Endothelial cell of umbilical vein (primary cell): ENCODE results near the gene NRXN3. TPM values are rescaled to one million over a fixed set of nuclear protein-coding genes. Genes with fewer than 3 reads are reported as not detected.

Experiments used
- BruUV-seq: library from RNA; stranded (reverse); fragments of 400-500 nt; replicated peaks from 2 replicates; lab custom pipeline; 2021; lab: Mats Ljungman, UMichigan
- CTCF ChIA-PET: fragments of 300-600, 350-600 bp; sonication (Branson Sonifier 250); formaldehyde crosslinking; loops from one replicate; lab custom pipeline; 2021; ENCODE audit warnings: antibody characterized with exemption, inconsistent platforms; lab: Charles Lee
- POLR2A ChIA-PET: fragments of 300-600, 350-600 bp; sonication (Branson Sonifier 250); formaldehyde crosslinking; loops from one replicate; lab custom pipeline; 2021; ENCODE audit warnings: antibody characterized with exemption, inconsistent platforms; lab: Charles Lee
- DNase-seq: peaks from one replicate; pipeline ENCODE4 v3.0.0-alpha.2; 2011; ENCODE audit warnings: low read depth, low spot score
- FAIRE-seq: peaks from 2 replicates; lab custom pipeline; 2011; peaks lifted over from hg19 to GRCh38; lab: Jason Lieb, UNC
- H2AFZ ChIP-seq: 2 replicates; pipeline ENCODE4 v1.6.0; 2012; ENCODE audit warnings: low read depth, low read length, control low read depth, inconsistent platforms
- H3K27ac ChIP-seq: 2 replicates; pipeline ENCODE4 v1.5.1; 2011; ENCODE audit warnings: low read depth, mild to moderate bottlenecking, control low read depth, low read length, moderate library complexity; ENCODE audit not compliant: insufficient read depth
- H3K27me3 ChIP-seq, 2 experiments: 2 replicates each; pipeline versions ENCODE4 v1.6.0 to v1.6.1; 2011; ENCODE audit warnings: low read length in 2 of 2, mixed read lengths in 1 of 2; ENCODE audit not compliant: control insufficient read depth in 2 of 2, insufficient read depth in 2 of 2
- H3K36me3 ChIP-seq, 2 experiments: 2 replicates in 1 of 2; 3 replicates in 1 of 2; pipeline ENCODE4 v1.5.1; 2011; ENCODE audit warnings: low read length in 2 of 2, mild to moderate bottlenecking in 1 of 2, moderate library complexity in 1 of 2; ENCODE audit not compliant: control insufficient read depth in 2 of 2, insufficient read depth in 2 of 2; ENCODE audit errors: extremely low read depth in 1 of 2
- H3K4me1 ChIP-seq: 3 replicates; pipeline ENCODE4 v1.5.1; 2011; ENCODE audit warnings: mild to moderate bottlenecking, low read length; ENCODE audit not compliant: control insufficient read depth, insufficient read depth; ENCODE audit errors: extremely low read depth
- H3K4me2 ChIP-seq: 2 replicates; pipeline ENCODE4 v1.6.1; 2011; ENCODE audit warnings: low read length, control low read depth, mixed read lengths; ENCODE audit not compliant: insufficient read depth
- H3K4me3 ChIP-seq, 3 experiments: fragments of 200-600 bp in 1 of 3; sonication (generic), shearing (Covaris generic) in 1 of 3; replicated peaks in 1 of 3; 2 replicates each; pipeline ENCODE4 v1.5.1; 2011 to 2016; ENCODE audit warnings: control low read depth in 3 of 3, low read length in 3 of 3, mild to moderate bottlenecking in 2 of 3, inconsistent platforms in 1 of 3, low read depth in 1 of 3, moderate library complexity in 1 of 3; ENCODE audit not compliant: insufficient read depth in 1 of 3
- H3K79me2 ChIP-seq: 2 replicates; pipeline ENCODE4 v1.6.0; 2012; ENCODE audit warnings: low read length, inconsistent platforms; ENCODE audit not compliant: control insufficient read depth, insufficient read depth
- H3K9ac ChIP-seq: replicated peaks from 2 replicates; pipeline ENCODE3; 2011; ENCODE audit warnings: low read length, control low read depth; ENCODE audit not compliant: insufficient read depth; ENCODE audit errors: extremely low read depth
- H3K9me1 ChIP-seq: replicated peaks from 3 replicates; pipeline ENCODE4 v1.6.0; 2011; ENCODE audit warnings: mild to moderate bottlenecking, low read length; ENCODE audit not compliant: control insufficient read depth, insufficient read depth; ENCODE audit errors: extremely low read depth
- H3K9me3 ChIP-seq: replicated peaks from 2 replicates; pipeline ENCODE4 v1.5.1; 2012; ENCODE audit warnings: low read length, inconsistent platforms; ENCODE audit not compliant: control insufficient read depth, insufficient read depth
- H4K20me1 ChIP-seq: replicated peaks from 2 replicates; pipeline ENCODE3; 2011; ENCODE audit warnings: mild to moderate bottlenecking, low read length; ENCODE audit not compliant: control insufficient read depth, insufficient read depth; ENCODE audit errors: extremely low read depth
- CTCF ChIP-seq, 2 donors: IDR thresholded peaks; 1 replicate in 1 of 2; 2 replicates in 1 of 2; pipeline ENCODE4 v1.5.1; 2011; ENCODE audit warnings: low read length in 2 of 2, mild to moderate bottlenecking in 2 of 2, moderate library complexity in 2 of 2, control low read depth in 1 of 2, inconsistent platforms in 1 of 2, low read depth in 1 of 2; ENCODE audit not compliant: insufficient read depth in 1 of 2; ENCODE audit errors: extremely low read depth in 1 of 2
- EZH2 ChIP-seq: IDR thresholded peaks from 2 replicates; pipeline ENCODE4 v1.6.1; 2012; ENCODE audit warnings: borderline replicate concordance, low read depth, mild to moderate bottlenecking, moderate library complexity, low read length, inconsistent platforms; ENCODE audit not compliant: severe bottlenecking
- FOS ChIP-seq: IDR thresholded peaks from 2 replicates; pipeline ENCODE4 v1.6.1; 2011; ENCODE audit warnings: mild to moderate bottlenecking, low read length, moderate library complexity, borderline replicate concordance; ENCODE audit not compliant: insufficient read depth
- GATA2 ChIP-seq: IDR thresholded peaks from 2 replicates; pipeline ENCODE4 v1.7.0; 2011; ENCODE audit warnings: low read depth, mild to moderate bottlenecking, moderate library complexity, mixed read lengths, low read length; ENCODE audit not compliant: insufficient read length, insufficient read depth
- JUN ChIP-seq: IDR thresholded peaks from 2 replicates; pipeline ENCODE4 v1.6.1; 2011; ENCODE audit warnings: borderline replicate concordance, low read depth; ENCODE audit not compliant: insufficient read length, insufficient read depth
- MAX ChIP-seq: IDR thresholded peaks from 2 replicates; pipeline ENCODE4 v1.6.1; 2011; ENCODE audit not compliant: insufficient read depth, insufficient read length
- MYC ChIP-seq: IDR thresholded peaks from one replicate; pipeline ENCODE4 v1.6.1; 2011; ENCODE audit warnings: mild to moderate bottlenecking, low read depth, low read length
- POLR2A ChIP-seq: IDR thresholded peaks from 2 replicates; pipeline ENCODE4 v1.6.1; 2012; ENCODE audit warnings: low read depth, mild to moderate bottlenecking, control low read depth, low read length
- POLR2AphosphoS5 ChIP-seq: IDR thresholded peaks from 2 replicates; pipeline ENCODE4 v1.6.1; 2012; ENCODE audit warnings: low read depth, mild to moderate bottlenecking, control low read depth, low read length, moderate library complexity; ENCODE audit not compliant: insufficient read depth
- dilution Hi-C: fragments of 300-500 bp; cut with MboI; formaldehyde crosslinking; loops from one replicate; pipeline ENCODE4 v1.15.0; 2019; ENCODE audit warnings: low sequenced_read_pairs; ENCODE audit not compliant: extremely low pct_ligation_motif_present
- intact Hi-C: fragments of 100-400 bp; cut with micrococcal nuclease; formaldehyde crosslinking; loops from one replicate; pipeline ENCODE4 v1.10.0; 2022
- polyA plus RNA-seq, 4 experiments: library from polyadenylated mRNA; depleted of rRNA in 3 of 4; stranded (reverse) in 3 of 4; unstranded in 1 of 4; fragments of >200 nt; gene quantifications; 2 replicates each; pipeline versions ENCODE4 v1.2.1 to v1.2.3, GENCODE V29; 2011 to 2012; ENCODE audit warnings: missing spikeins in 1 of 4
- total RNA-seq: library from RNA; stranded (reverse); gene quantifications from 2 replicates; pipeline ENCODE4 v1.2.3, GENCODE V29; 2021

NRXN3 gene
- total and polyA plus RNA-seq, 2 donors (not counting 3 experiments of a cell fraction or from before 2014, with no cell fraction given): 0.72 to 4.2 TPM

- CTCF ChIA-PET: no interaction called here
- intact Hi-C loops (no loop called here), dilution Hi-C loops (no loop called here)
- H3K9ac ChIP-seq: no peak overlapping the region
- TF ChIP-seq JUN (no peak), MAX (no peak), EZH2 (no peak), POLR2A (no peak), GATA2 (no peak), FOS (no peak), MYC (no peak), POLR2AphosphoS5 (no peak), CTCF (IDR thresholded peaks at IDR 0.05; ENCODE audit: extremely low read depth in 1 of 2, insufficient read depth in 1 of 2, low read depth in 1 of 2, low read length in 2 of 2) (no peak)
- no TSS peak for BruUV-seq
- H4K20me1 ChIP-seq: no peaks in the 10 kb centered on the region
- H3K4me3 ChIP-seq: no peak overlapping the region
- no peaks in the 10 kb centered on the region for H3K79me2 ChIP-seq
- no peaks in the 10 kb centered on the region for H3K4me1 ChIP-seq
- no peak for FAIRE-seq
- no peak overlapping the region for H3K4me2 ChIP-seq
- no peaks in the 10 kb centered on the region for H3K9me1 ChIP-seq
- H3K27ac ChIP-seq: no peak overlapping the region
- no peaks in the 10 kb centered on the region for H3K36me3 ChIP-seq
- no peak overlapping the region for H2AFZ ChIP-seq
- POLR2A ChIA-PET: no interaction called here
- H3K27me3 ChIP-seq: no peaks in the 10 kb centered on the region
- no peaks in the 10 kb centered on the region for H3K9me3 ChIP-seq
- no peak for DNase-seq
Measured at GRCh38 chr14:78401866-78402265, 231.7 kb downstream of the NRXN3 start.
